ENCODE measurements around the gene PSMD5.

The PSMD5 gene

GRCh38 chr9:120767451-120767850 is 75.3 kb downstream of the PSMD5 start:
- DNase-seq (ENCODE audit: extremely low read depth in 1 of 2, low read depth in 1 of 2) = no peak
